Measurements from ENCODE around the gene ARHGEF33.
A peak's percentile ranks its signal among the peaks of the same experiment; 100 is the strongest.
"Not testable (repeated sequence)": the region's sequence is repeated elsewhere in the genome, so short reads cannot be mapped to it uniquely, and the experiment has no call there.

The ARHGEF33 gene

GRCh38 chr2:38912619-38913018 is 22.9 kb downstream of the ARHGEF33 start:
- DNase-seq: no peak

DNA sequence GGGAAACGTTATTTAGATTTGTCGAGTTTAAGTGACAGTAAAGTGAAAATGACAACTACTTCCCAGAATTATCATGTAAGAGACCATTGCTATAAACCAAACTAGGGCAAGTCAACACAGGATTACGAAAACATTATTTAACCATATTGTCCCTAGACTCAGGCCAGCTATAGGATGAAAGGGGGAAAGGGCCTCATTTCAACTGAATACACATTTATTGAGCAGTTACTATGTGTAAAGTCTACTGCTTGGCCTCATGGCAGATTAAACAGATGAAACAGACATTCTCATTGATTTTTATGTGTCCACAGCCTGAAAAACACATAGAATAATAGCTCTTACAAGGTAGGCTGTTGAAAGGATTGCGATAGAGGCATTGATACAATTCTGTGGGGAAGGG is 32.7 kb downstream of the ARHGEF33 start:
- no peak for DNase-seq

- DNase-seq: no peak
Measured at GRCh38 chr2:38922902-38923301, 33.2 kb downstream of the ARHGEF33 start.

GRCh38 chr2:38925982-38926381 is 36.3 kb downstream of the ARHGEF33 start:
- DNase-seq: no peak

- no peak for DNase-seq
Measured at GRCh38 chr2:38930600-38930999, 40.9 kb downstream of the ARHGEF33 start.

GRCh38 chr2:38932586-38932985 is 42.9 kb downstream of the ARHGEF33 start:
- no peak for DNase-seq

GRCh38 chr2:38933653-38934052 is 44.0 kb downstream of the ARHGEF33 start:
- DNase-seq: no peak

GRCh38 chr2:38934742-38935141 is 45.1 kb downstream of the ARHGEF33 start:
- no peak for DNase-seq

DNA sequence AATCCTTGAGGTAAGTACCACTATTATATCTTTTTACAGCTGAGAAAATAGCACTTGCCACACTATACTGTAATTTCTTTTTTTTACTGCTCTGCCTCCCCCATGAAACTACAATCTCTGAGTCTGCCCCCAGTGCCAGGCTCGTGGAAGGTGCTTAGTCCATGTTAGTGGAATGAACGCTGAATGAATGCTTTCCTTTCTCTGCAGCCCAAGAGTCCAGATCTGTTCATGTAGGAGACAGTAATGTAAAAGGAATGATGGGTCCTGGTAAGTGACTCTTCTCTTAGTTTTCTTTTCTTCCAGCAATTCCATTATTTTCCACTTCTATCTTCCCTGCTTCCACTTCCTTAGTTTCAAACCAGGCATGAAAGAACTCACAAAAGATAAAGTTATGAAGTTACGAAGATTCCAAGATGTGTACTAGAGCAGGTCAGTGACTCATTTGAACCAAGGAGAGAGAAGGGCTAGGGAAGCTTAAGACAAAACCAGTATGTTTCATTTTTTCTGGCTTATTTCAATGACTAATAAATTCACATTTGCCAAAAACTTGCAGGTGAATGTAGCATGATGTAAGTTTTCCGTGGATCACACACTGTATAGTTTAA is 46.0 kb downstream of the ARHGEF33 start:
- DNase-seq: no peak

DNA sequence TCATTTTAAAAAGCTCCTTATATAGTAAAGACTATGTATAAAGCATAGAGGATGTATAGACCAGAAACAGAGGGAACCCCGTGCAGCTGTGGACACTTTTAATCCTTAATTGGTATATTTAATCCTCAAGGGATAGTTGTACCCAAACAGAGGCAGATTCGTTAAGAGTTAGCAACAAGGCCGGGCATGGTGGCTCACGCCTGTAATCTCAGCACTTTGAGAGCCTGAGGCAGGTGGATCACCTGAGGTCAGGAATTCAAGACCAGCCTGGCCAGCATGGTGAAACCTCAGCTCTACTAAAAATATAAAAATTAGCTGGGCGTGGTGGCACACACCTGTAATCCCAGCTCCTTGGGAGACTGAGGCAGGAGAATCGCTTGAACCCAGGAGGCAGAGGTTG is 46.8 kb downstream of the ARHGEF33 start:
- DNase-seq: not testable (repeated sequence)

DNA sequence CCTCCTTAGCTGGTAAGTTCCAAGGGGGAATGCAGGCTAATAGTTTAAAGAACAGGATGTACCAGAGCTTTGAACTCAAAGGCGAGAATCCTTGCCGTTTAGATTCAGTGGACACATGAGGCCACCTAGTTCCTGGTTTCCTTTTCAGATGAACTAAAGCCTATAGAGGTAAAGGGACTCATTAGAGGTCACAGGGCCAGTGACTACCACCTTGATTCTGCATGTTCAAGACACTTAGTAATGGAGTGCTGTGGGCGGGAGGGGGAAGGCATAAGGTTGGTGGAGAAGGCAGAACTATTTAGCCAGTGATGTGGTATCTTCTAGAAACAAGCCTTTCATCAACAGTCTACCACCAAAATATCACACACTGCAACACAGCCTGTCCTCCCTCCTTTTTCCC is 47.9 kb downstream of the ARHGEF33 start:
- DNase-seq: no peak

- DNase-seq: no peak
Measured at GRCh38 chr2:38940746-38941145, 51.1 kb downstream of the ARHGEF33 start.

DNA sequence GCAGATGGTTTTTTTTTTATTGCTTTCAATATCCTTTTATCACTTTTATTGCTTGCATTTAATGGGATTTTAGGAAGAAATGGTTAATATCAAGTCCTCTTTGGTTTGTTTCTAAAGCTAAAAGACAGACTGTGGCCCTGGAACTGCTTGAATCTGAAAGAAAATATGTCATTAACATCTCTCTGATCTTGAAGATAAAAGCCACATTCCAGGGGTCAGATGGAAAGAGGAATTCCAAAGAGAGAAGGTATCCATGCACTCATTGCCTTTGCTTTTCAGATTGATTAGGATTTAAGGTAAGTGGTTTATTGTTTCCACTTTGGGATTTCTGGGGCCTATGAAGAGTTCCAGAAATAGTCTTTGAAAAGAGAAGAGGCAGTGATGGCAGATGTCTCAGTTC is 54.1 kb downstream of the ARHGEF33 start:
- DNase-seq: no peak

GRCh38 chr2:38945372-38945771 is 55.7 kb downstream of the ARHGEF33 start:
- DNase-seq: no peak

DNA sequence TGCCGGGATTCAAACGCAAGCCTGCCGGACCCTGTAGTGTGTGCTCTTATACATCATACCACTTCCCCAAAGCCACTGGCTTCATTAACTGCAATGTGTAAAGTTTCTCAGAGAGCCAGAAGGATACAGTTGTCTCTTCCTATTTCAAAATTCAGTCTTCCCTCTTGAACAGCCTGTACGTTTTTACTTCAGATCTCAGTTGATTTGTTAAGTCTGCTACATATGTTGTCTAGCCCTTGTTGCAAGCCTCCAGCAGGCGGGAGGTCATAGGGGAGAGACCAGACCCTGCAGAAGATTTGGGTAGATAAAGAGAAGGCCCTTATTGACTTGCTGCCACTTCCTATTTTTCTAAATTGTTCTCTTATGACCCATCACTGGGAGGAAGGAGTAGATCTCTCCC is 56.2 kb downstream of the ARHGEF33 start:
- DNase-seq: no peak

GRCh38 chr2:38947241-38948239 is 57.9 kb downstream of the ARHGEF33 start:
- peak; percentile 43 for DNase-seq

- no peak for DNase-seq
Measured at GRCh38 chr2:38948387-38948882, 58.8 kb downstream of the ARHGEF33 start.

DNA sequence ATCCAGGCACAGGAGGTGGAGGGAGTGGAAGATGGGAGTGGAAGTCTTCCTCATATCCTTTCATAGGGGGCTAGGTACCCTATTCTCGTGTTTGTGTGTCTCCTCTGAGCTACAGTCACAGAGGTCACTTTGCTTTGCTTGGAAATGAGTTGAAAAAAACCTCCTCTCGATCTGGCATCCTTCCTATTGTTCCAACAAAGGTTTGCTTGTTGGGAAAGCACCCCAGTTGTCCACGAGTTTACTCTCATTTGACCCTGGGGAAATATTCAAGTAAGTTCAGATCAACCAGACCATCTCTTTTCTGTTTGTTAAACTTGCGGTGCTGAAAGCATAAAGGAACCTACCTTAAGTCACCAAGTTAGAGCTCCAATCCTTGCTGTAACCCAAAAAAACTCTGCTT is 59.3 kb downstream of the ARHGEF33 start:
- no peak for DNase-seq

DNA sequence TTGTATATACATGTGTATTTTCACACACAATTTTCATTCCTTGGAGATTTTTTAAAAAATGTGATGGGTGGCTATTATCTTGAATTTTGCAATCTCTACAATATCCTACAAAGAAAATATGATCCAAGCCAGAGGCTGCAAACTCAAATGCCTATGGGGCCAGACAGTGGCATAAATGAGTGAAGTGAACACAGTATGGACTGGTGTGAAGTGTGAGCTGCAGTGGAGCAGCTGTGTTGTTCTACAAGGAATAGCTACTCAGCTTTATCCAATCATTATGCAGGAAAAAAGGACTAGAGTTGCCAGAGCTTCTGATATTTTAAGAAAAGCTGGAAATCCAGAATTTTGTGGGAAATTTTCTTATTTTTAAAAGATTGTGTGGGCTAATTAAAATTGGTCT is 62.1 kb downstream of the ARHGEF33 start:
- no peak for DNase-seq

- DNase-seq: no peak
Measured at GRCh38 chr2:38957972-38958371, 68.3 kb downstream of the ARHGEF33 start.

DNA sequence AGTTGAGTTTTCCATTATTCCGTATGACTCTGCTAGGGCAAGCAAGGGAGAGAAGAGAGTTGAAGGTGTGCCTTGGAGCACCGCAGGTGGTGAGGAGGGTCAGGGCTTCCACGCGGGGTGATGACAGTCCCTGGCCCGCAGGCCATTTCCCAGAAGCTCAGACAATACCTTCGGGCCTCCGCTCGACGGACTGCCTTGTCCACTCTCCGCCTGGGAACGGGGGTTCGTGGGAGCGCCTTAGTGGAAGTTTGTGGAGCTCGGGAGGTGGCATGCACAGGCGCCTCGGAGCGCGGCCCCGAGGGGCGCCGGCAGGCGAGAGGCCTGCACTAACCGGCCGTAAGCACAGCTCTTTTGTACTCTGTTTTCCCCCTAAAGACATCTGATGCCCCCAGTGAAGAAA is 69.8 kb downstream of the ARHGEF33 start:
- DNase-seq: no peak

GRCh38 chr2:38959938-38960608 is 70.4 kb downstream of the ARHGEF33 start:
- no peak for DNase-seq

- DNase-seq: no peak
Measured at GRCh38 chr2:38960609-38961320, 71.1 kb downstream of the ARHGEF33 start.

Measured in NCI-H2107 (cell line).